ENCODE measurements around the gene CYB561A3.

Gene CYB561A3

GRCh38 chr11:61369372-61370348 is 8.0 kb upstream of the CYB561A3 start:
- DNase-seq, result no peak

GRCh38 chr11:61368646-61369045 is 7.0 kb upstream of the CYB561A3 start:
- DNase-seq, result no peak

- no peak for DNase-seq
Observed at GRCh38 chr11:61367406-61367805, 5.7 kb upstream of the CYB561A3 start.

- DNase-seq, result no peak
Observed at GRCh38 chr11:61364012-61364675, 2.5 kb upstream of the CYB561A3 start.

GRCh38 chr11:61362542-61362875 is 827 bp upstream of the CYB561A3 start:
- no peak for DNase-seq

- no peak for DNase-seq
Observed at GRCh38 chr11:61361237-61361740, 393 bp downstream of the CYB561A3 start.

- no peak for DNase-seq
Observed at GRCh38 chr11:61359516-61359915, 2.2 kb downstream of the CYB561A3 start.

- DNase-seq, result no peak
Observed at GRCh38 chr11:61358566-61358965, 3.1 kb downstream of the CYB561A3 start.

GRCh38 chr11:61357894-61358239 is 3.8 kb downstream of the CYB561A3 start:
- no peak for DNase-seq

- DNase-seq, result no peak
Observed at GRCh38 chr11:61357233-61357893, 4.3 kb downstream of the CYB561A3 start.

- no peak for DNase-seq
Observed at GRCh38 chr11:61356706-61357105, 5.0 kb downstream of the CYB561A3 start.

- DNase-seq, result no peak
Observed at GRCh38 chr11:61354208-61354607, 7.5 kb downstream of the CYB561A3 start.

GRCh38 chr11:61353131-61354067 is 8.3 kb downstream of the CYB561A3 start:
- no peak for DNase-seq

- no peak for DNase-seq
Observed at GRCh38 chr11:61352038-61352437, 9.6 kb downstream of the CYB561A3 start.

- no peak for DNase-seq
Observed at GRCh38 chr11:61350803-61351202, 10.9 kb downstream of the CYB561A3 start.

GRCh38 chr11:61350336-61350735 is 11.3 kb downstream of the CYB561A3 start:
- DNase-seq, result no peak

GRCh38 chr11:61349916-61350315 is 11.8 kb downstream of the CYB561A3 start:
- no peak for DNase-seq

- DNase-seq, result no peak
Observed at GRCh38 chr11:61349189-61349751, 12.4 kb downstream of the CYB561A3 start.

- no peak for DNase-seq
Observed at GRCh38 chr11:61347916-61348461, 13.7 kb downstream of the CYB561A3 start.

GRCh38 chr11:61345954-61346843 is 15.5 kb downstream of the CYB561A3 start:
- DNase-seq, result no peak

GRCh38 chr11:61345170-61345610 is 16.5 kb downstream of the CYB561A3 start:
- no peak for DNase-seq
